Neuron (in vitro differentiated cells): ENCODE results near the gene PTPRG.

Source experiments
- H2AFZ ChIP-seq: one replicate; pipeline ENCODE4 v1.6.1; 2013; ENCODE audit warnings: low read depth, mild to moderate bottlenecking, inconsistent platforms, low read length, moderate library complexity
- H3K27me3 ChIP-seq: one replicate; pipeline ENCODE4 v1.6.1; 2013; ENCODE audit warnings: low read length; ENCODE audit not compliant: insufficient read depth
- H3K36me3 ChIP-seq: one replicate; pipeline ENCODE4 v1.6.1; 2013; ENCODE audit warnings: low read length; ENCODE audit not compliant: insufficient read depth
- H3K4me1 ChIP-seq: one replicate; pipeline ENCODE4 v1.6.1; 2013; ENCODE audit warnings: low read length; ENCODE audit not compliant: insufficient read depth
- H3K4me3 ChIP-seq: 2 replicates; pipeline ENCODE4 v1.5.1; 2013; ENCODE audit warnings: mild to moderate bottlenecking, low read length, moderate library complexity
- H3K9me3 ChIP-seq: one replicate; pipeline ENCODE4 v1.6.1; 2013; ENCODE audit warnings: low read length

The PTPRG gene

DNA sequence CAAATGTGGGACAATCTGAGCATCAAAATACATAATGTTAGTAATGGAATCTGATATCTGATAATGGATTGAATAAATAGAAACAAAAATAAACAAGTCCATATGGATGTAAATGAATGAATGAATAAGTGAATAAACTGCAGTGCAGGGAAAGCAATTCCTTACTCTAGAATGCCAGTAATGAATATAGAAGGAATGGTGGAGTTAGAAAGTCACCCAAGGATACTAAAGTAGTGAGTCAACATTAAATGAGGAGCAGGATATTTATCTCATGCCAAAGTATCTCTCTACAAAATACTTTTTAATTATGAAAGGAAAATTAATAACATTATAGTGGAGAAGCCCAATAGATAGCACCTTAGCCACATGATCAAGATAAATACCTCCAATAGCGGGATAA, 511.7 kb downstream of the PTPRG start:
- Histone ChIP-seq H3K9me3 (no peaks in the 10 kb centered on the region), H3K4me1 (no peaks in the 10 kb centered on the region), H2AFZ (no peak overlapping the region), H3K4me3 (no peak overlapping the region), H3K36me3 (no peaks in the 10 kb centered on the region), H3K27me3 (no peaks in the 10 kb centered on the region)

DNA sequence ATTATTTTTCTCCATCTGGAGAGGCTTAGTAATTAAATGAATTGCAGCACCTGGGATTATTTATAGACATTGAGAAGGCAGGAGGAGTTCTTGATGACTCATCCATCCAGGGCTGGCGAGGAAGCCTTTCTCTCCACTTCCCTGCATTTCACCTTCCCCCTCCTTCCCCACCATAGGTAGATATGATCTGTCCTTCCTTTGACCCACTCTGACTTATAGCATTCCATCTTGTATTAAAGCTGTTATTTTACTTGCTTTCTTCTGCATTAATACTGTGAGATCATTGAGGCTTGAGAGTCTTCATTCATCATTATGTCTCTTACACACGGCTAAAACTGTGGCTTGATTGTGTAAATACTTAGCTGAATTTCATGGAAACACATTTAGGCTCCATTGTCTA, 523.2 kb downstream of the PTPRG start:
- no peaks in the 10 kb centered on the region for H3K36me3 ChIP-seq
- no peaks in the 10 kb centered on the region for H3K9me3 ChIP-seq
- H3K4me1 ChIP-seq, result no peaks in the 10 kb centered on the region
- H2AFZ ChIP-seq, result no peak overlapping the region
- H3K27me3 ChIP-seq, result no peaks in the 10 kb centered on the region
- no peak overlapping the region for H3K4me3 ChIP-seq

DNA sequence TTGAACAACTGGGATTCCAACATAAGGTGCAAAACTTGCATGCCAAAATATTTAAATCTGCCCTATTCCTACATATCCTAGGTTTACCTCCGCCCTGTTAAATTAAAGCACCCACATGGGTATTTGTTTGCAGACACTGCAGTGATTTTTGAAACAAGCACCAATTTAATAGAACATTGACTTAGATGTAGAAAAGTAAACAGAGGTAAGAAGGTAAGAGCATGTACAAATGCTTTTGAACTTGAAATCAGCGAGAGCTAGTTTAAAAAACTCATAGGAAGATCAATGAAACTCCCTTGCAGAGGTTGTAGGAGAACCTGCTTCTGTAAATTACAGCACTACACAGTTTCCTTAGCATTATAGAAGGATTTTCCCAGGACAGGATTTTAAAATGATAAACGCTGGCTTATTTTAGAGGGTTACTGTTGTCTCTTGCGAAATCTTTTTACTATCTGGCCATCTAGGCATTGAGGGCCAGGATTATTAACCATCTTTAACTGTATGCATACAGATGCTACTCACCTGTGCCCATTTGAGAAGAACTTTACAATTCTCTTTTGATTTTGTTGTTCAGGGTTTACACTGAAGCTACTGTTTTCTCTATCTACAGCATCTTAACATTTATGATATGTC, 527.2 kb downstream of the PTPRG start:
- Histone ChIP-seq H3K4me1 (no peaks in the 10 kb centered on the region), H2AFZ (no peak overlapping the region), H3K4me3 (no peak overlapping the region), H3K9me3 (no peaks in the 10 kb centered on the region), H3K27me3 (no peaks in the 10 kb centered on the region), H3K36me3 (no peaks in the 10 kb centered on the region)

DNA sequence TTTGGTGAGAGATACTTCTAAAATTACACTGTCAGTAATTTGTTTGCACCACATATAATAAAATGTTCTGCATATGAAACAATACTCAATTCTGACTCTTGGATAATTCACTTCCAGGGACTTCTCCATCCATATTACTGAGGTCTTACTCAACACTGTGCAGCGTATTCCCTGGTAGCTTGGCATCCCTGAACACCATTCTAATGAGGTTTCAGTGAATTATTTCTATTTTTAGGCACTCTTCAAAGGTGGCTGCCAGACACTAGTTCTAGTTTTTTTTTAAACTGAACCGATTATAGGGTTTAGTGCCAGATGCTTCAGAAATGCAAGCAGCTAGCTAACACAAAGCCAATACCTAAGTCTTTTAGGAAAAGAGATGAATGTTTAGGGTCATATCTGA, 528.7 kb downstream of the PTPRG start:
- Histone ChIP-seq H3K36me3 (no peaks in the 10 kb centered on the region), H2AFZ (no peak overlapping the region), H3K4me3 (no peak overlapping the region), H3K27me3 (no peaks in the 10 kb centered on the region), H3K4me1 (no peaks in the 10 kb centered on the region), H3K9me3 (no peaks in the 10 kb centered on the region)

GRCh38 chr3:62090519-62090918, 529.1 kb downstream of the PTPRG start:
- Histone ChIP-seq H3K36me3 (no peaks in the 10 kb centered on the region), H3K27me3 (no peaks in the 10 kb centered on the region), H3K9me3 (no peaks in the 10 kb centered on the region), H3K4me3 (no peak overlapping the region), H3K4me1 (no peaks in the 10 kb centered on the region), H2AFZ (no peak overlapping the region)

DNA sequence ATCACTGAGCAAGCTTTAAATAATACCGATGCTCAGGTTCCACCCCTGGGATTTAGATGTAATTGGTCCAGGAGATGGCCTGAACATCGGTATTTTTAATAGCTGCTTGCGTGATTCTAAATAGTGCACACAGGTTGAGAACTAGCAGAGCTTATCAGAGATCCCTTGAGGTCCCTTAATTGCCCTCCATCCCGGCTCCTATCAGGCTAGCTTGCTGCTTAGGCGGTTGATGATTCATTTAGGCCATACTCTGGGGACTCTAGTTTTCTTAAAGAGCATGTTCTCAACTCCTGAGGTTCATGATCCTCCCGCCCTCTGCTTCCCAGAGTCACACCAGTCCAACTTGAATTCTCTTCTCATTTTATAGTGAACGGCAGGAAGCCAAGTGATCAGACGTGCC, 531.7 kb downstream of the PTPRG start:
- Histone ChIP-seq H3K36me3 (no peaks in the 10 kb centered on the region), H3K4me1 (no peaks in the 10 kb centered on the region), H3K4me3 (no peak overlapping the region), H3K27me3 (no peaks in the 10 kb centered on the region), H2AFZ (no peak overlapping the region), H3K9me3 (no peaks in the 10 kb centered on the region)

DNA sequence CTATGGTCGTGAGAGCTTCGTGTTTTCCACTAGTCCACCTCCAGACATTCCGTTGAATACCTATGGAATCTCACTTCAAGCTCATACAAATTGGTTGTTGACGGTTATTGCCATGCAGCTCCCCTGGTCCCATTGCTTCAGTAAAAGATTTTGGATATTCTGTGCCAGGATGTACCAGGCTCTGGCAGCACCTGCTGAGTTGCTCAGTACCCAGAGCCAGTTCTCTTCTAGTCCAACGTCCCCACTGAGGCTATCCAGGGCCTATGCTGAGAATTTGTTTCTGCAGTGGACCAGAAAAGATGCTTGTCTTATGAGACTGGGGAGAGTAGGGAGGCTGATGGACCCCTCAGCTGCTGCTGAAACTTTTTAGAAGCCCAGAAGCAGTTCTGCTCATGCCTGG, 533.1 kb downstream of the PTPRG start:
- Histone ChIP-seq H3K4me1 (no peaks in the 10 kb centered on the region), H3K4me3 (no peak overlapping the region), H3K27me3 (no peaks in the 10 kb centered on the region), H3K9me3 (no peaks in the 10 kb centered on the region), H2AFZ (no peak overlapping the region), H3K36me3 (no peaks in the 10 kb centered on the region)

DNA sequence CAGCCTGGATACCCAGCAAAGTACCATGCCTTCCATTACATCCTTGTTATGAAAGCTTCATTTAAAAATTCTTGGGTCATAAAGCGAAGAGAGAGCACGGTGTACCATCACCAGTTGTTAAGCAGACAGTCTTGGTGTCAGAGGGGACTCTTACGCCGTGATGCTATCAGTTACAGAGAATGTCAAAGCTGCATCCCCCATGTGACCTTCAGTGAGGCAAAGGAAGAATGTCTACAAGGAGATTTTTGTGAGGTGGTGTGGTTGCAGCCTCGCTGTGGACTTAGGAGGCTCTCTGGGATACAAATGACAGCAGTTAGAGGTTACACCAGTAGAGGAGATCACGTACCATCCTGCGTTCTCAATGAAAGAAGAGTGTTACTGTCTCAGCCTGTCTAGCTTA, 533.7 kb downstream of the PTPRG start:
- Histone ChIP-seq H3K4me1 (no peaks in the 10 kb centered on the region), H3K4me3 (no peak overlapping the region), H2AFZ (no peak overlapping the region), H3K27me3 (no peaks in the 10 kb centered on the region), H3K36me3 (no peaks in the 10 kb centered on the region), H3K9me3 (no peaks in the 10 kb centered on the region)

DNA sequence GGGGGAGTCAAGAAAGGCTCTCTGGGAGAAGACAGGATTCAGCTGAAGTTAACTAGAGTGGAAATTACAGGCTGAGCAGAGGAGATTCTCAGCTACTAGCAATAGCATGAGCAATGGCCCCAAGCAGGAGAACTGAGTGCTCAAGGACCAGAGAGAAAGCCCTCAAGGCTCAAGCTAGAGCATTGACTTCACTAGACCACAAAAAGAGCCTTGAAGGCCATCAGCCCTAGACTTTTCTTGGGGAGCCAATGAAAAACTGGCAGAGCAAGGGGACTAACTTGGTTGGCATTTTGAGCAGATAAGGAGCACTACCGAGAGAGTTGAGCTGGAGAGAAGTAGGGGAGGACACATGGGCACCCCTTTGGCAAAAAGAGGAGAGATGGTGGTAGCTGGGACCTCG, 534.4 kb downstream of the PTPRG start:
- no peak overlapping the region for H3K4me3 ChIP-seq
- no peaks in the 10 kb centered on the region for H3K4me1 ChIP-seq
- H3K27me3 ChIP-seq, result no peaks in the 10 kb centered on the region
- H2AFZ ChIP-seq, result no peak overlapping the region
- H3K36me3 ChIP-seq, result no peaks in the 10 kb centered on the region
- H3K9me3 ChIP-seq, result no peaks in the 10 kb centered on the region

DNA sequence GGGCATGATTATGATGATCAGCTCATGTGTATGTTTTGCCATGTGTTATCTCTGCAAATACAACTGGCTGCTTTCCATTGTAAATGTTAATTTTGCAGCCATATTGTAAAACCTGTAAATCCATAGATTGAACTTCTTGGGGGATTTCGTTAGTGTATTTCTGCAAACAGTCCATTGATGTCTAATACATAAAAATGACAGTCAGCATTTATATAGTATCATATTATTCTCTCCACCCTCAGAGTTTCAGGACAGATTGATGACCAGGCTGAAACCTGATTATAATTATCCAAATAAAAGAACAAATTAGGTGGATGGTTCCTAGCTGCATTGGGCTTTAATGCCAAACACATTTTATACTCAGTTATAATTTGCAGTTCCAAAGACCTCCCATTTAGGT, 535.1 kb downstream of the PTPRG start:
- H3K4me3 ChIP-seq, result no peak overlapping the region
- no peaks in the 10 kb centered on the region for H3K36me3 ChIP-seq
- no peaks in the 10 kb centered on the region for H3K9me3 ChIP-seq
- H2AFZ ChIP-seq, result no peak overlapping the region
- no peaks in the 10 kb centered on the region for H3K27me3 ChIP-seq
- no peaks in the 10 kb centered on the region for H3K4me1 ChIP-seq

GRCh38 chr3:62097121-62097520, 535.8 kb downstream of the PTPRG start:
- no peaks in the 10 kb centered on the region for H3K4me1 ChIP-seq

DNA sequence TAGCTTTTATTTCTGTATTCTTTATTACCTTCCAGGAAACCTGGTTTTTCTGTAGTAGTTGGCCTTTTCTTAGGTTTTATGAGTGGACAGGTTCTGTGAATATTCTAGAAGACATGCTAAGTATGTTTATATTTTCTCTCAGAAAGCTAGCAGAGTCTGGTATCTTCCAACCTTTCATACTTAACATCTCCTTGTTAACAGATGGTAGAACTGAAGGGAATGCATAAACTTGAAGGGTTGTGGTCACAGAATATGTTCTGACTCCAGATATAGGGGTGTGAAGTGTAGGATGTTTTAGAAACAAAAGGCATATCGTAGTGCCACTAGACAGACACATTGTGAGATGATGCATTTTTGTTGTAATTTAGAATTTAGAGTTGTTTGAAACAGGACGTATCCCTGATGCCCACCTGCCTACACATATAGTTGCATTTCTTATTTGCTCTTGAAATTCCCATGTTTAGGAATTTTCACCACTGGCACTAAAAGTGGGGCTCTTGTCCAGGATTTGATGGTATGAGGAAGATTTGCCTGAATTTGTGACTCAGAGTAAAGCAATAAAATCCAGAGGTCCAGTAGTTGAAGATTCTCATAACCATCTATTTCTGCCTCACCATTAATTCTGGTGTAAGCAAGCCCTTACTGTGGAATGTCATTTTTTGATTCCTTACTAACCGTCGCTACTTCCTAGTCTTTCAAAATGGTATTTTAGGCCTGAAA, 537.4 kb downstream of the PTPRG start:
- Histone ChIP-seq H3K4me3 (no peak overlapping the region), H3K27me3 (no peaks in the 10 kb centered on the region), H3K9me3 (no peaks in the 10 kb centered on the region), H3K36me3 (no peaks in the 10 kb centered on the region), H2AFZ (no peak overlapping the region), H3K4me1 (peaks cover 14% of the 10 kb centered on the region)

More at GRCh38 chr3:62097121-62097520, 535.8 kb downstream of the PTPRG start:
- Histone ChIP-seq H3K9me3 (no peaks in the 10 kb centered on the region), H2AFZ (no peak overlapping the region), H3K27me3 (no peaks in the 10 kb centered on the region), H3K4me3 (no peak overlapping the region), H3K36me3 (no peaks in the 10 kb centered on the region)

DNA sequence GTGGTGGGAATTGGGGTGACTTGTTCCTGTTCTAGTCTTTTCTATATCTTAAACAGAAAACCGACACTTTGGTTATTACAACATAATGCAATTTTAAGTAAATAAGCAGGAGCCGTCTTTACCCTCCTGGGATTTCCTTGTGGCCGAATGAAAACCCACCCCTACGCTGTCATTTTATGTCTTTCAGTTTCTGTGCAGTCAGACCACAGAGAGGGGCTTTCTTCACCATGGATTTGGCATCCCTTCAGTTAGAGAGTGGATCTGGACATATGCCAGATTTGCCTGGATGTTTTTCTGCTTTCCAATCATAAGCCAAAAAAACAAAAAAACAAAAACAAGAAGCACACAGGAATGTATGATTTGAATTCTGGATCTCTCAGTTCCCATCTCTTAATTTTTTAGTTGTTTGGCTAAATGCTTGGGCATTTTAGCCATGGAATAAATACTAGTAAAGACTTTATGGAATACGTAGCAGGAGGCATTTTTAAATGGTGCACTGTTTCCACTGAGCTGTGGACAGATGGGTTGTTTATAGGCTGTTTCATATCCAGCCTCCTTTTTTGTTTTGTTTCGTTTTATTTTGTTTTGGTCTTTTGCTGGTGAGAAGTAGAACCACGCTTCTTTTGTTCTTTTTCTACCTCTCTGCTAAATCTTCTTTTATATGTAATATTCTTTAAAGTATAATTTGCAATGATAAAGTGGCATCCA, 539.1 kb downstream of the PTPRG start:
- no peaks in the 10 kb centered on the region for H3K36me3 ChIP-seq
- peaks cover 15% of the 10 kb centered on the region for H3K4me1 ChIP-seq
- H3K4me3 ChIP-seq, result no peak overlapping the region
- H2AFZ ChIP-seq, result no peak overlapping the region
- no peaks in the 10 kb centered on the region for H3K9me3 ChIP-seq
- no peaks in the 10 kb centered on the region for H3K27me3 ChIP-seq
